Omental fat pad (tissue), 4 donors: ENCODE measurements around the gene KCTD16. TPM values are rescaled to one million over a fixed set of nuclear protein-coding genes. Genes with fewer than 3 reads are reported as not detected.

Source experiments
- ATAC-seq: fragments of 150-250 bp; one replicate; pipeline ENCODE4 v1.9.1; 2016; ENCODE audit warnings: mild to moderate bottlenecking, moderate library complexity; ENCODE audit not compliant: low FRiP score
- DNase-seq: peaks from one replicate; pipeline ENCODE4 v3.0.0-alpha.2; 2019; ENCODE audit warnings: low spot score
- total RNA-seq, 4 donors: library from RNA; depleted of rRNA; stranded (reverse); fragments of >200 nt; gene quantifications; one replicate each; pipeline ENCODE4 v1.1.0, GENCODE V29; 2016
- TF ChIP-seq, protein P1 (sequence below), 3 donors: fragments of 450-650 bp; IDR thresholded peaks; one replicate each; pipeline ENCODE4 v1.5.1; 2016 to 2017; ENCODE audit warnings: antibody characterized with exemption in 3 of 3, mild to moderate bottlenecking in 3 of 3, moderate library complexity in 2 of 3

The KCTD16 gene
- total RNA-seq, 4 donors from 2014 or later = 0.09 to 0.19 (median 0.16) TPM; not detected in 1

DNA sequence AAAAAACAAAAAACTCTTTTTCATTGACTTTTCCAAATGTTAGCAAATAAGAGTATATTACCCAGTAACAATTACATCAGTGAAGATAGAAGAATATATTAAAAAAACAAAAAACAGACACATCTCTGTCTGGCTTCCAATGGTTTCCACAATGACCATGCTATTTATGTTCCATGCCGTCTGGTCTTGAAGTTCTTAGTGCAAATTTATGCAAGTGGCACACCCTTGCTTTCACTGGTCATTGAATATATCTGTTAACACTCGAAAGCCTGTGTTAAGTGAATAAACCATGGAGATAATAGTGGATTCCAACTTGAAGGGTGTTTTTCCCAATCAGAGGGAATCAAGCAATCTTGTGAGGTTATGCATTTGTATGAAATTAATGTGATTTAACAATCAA is 291.9 kb downstream of the KCTD16 start:
- ATAC-seq = no peak
- no peak for DNase-seq
- TF ChIP-seq, protein P1, sequence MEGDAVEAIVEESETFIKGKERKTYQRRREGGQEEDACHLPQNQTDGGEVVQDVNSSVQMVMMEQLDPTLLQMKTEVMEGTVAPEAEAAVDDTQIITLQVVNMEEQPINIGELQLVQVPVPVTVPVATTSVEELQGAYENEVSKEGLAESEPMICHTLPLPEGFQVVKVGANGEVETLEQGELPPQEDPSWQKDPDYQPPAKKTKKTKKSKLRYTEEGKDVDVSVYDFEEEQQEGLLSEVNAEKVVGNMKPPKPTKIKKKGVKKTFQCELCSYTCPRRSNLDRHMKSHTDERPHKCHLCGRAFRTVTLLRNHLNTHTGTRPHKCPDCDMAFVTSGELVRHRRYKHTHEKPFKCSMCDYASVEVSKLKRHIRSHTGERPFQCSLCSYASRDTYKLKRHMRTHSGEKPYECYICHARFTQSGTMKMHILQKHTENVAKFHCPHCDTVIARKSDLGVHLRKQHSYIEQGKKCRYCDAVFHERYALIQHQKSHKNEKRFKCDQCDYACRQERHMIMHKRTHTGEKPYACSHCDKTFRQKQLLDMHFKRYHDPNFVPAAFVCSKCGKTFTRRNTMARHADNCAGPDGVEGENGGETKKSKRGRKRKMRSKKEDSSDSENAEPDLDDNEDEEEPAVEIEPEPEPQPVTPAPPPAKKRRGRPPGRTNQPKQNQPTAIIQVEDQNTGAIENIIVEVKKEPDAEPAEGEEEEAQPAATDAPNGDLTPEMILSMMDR (IDR thresholded peaks at IDR 0.05) = no peak

DNA sequence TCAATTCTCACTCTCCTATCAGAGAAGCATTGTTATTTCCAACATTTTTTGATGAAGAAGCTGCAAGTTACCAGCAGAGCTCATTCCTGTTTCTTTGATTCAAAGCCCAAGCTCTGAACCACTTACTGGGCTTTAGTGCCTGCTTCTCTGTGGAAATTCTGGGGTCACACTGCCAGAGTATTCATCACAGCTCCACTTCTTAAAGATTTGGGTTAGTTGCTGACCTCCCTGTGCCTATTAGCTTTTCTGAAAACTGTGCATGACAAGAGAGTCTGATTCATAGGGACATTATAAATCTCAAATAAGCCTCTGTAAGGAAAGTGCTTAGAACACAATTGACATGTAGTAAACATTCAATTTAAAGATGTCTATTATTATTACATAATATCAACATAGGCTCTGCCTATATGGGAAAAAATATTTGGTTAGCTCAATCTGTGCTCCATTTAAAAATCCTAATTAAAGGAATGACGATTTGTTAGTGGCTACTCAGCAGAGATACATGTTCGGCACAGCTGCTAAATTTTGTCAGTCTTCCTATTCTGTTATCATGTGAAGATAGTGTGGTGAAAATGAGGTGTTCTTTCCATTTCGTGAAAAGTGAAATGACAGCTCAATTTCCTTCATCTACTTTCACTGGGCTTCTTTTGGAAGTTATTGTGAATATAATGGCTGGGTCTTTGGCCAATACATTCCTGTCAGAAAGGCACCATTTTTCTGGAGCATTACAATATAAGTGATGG is 293.0 kb downstream of the KCTD16 start:
- TF ChIP-seq, protein P1 (IDR thresholded peaks at IDR 0.05) = no peak
- ATAC-seq (no peak), DNase-seq (no peak)

DNA sequence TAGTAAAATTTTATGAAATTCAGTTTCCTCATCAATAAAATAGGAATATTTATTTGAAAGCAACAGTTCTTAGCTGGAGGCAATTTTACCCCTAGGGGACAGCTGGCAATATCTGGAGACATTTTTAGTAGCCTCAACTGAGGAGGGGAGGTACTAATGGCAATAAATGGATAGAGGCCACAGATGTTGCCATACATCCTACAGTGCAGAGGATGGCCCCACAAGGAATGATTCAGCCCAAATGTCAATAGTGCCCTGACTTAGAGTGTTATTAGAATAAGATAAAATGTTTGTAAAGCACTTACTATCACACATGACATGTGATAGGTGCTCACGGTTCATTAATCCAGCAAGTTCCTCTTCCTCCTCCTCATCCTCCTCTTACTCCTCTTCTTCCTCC is 293.6 kb downstream of the KCTD16 start:
- ATAC-seq (no peak), DNase-seq (no peak)
- TF ChIP-seq, protein P1 (IDR thresholded peaks at IDR 0.05) = no peak

DNA sequence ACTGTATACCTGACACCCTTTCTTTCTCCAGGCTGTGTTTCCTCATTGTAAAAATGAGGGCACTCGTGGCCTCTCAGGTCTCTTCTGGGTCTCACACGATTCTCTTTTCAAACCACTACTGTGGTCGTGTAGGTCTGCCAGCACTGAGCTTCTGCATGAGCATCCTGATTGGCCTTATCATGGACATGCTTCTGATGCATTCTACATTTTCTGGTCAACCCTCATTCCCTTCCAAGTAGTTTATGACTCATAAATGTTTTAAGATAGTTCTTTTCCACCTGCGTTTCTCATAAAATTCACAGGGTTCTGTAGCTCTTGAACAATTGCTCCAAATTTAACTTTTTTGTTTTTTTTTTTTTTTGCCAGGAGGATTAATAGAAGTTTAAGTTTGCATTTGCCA is 294.8 kb downstream of the KCTD16 start:
- ATAC-seq = no peak
- DNase-seq = no peak
- TF ChIP-seq, protein P1 (IDR thresholded peaks at IDR 0.05) = no peak

DNA sequence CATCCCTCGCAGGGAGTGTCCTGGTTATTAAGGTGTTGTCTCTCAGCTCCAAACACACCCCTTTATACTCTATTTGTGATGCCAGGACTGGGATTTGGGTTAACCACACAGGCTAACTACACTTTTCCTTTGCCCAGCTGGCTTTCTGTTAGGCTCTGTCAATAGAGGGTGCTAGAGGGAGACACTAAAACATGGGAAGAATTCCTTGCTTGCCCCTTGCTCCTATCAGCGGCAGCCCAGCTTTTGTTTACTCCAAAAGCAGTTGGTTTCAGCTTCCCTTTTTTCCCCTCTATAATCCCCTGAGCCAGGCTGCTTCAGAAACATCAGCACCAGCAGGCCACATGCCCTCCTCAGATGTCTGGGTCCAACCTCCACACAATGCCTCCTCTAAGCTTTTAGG is 297.1 kb downstream of the KCTD16 start:
- TF ChIP-seq, protein P1 (IDR thresholded peaks at IDR 0.05) = no peak
- DNase-seq (no peak), ATAC-seq (no peak)

DNA sequence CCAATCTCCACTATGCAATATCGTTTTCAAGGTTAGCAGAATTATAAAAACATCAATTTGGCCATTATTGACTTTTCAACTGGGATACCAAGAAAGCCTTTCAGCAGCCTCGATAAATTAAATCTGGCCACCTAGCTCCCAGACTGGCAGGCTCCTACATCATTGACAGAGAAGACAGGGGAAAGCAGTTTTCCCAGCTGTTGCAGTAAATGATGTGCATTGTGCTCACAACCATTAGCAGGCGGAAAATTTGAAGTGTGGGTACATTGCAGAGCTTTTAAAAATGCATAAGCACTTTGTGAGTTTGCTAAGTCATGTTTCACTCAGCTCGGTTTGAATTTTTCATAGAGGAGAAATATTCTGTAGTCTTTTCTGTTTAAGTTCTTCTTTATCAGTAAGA is 297.9 kb downstream of the KCTD16 start:
- TF ChIP-seq, protein P1 (IDR thresholded peaks at IDR 0.05) = no peak
- no peak for DNase-seq
- ATAC-seq = no peak

DNA sequence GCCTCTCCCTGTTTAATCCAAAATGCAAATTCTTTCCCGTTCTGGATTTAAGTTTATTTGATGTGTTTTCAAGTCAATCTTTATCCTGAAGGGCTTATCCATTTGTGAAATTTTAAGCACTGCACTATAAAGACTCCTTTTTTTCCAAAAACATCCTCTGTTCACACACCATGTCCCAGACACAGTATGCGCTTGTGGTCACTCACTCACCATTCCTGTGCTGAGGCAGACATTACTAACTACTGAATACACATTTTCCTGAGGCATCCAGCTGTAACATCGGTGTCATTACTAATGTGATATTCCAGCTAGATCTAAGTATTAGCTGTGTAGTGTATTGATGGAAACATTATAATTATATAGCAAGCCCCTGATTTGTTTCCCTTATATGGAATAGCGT is 298.4 kb downstream of the KCTD16 start:
- ATAC-seq (no peak), DNase-seq (no peak)
- TF ChIP-seq, protein P1 (IDR thresholded peaks at IDR 0.05) = no peak
